GM06990 (cell line): Measurements from ENCODE around the gene FCGR3A.
"Not testable (repeated sequence)": the region's sequence is repeated elsewhere in the genome, so short reads cannot be mapped to it uniquely, and the experiment has no call there.

Source experiments
- DNase-seq: peaks from one replicate; pipeline ENCODE4 v3.0.0-alpha.2; 2011; ENCODE audit not compliant: insufficient read length; ENCODE audit errors: extremely low read depth
- H3K27me3 ChIP-seq: replicated peaks from 2 replicates; pipeline ENCODE4 v1.6.0; 2011; ENCODE audit warnings: low read length; ENCODE audit not compliant: control insufficient read depth, insufficient read depth
- H3K36me3 ChIP-seq: 2 replicates; pipeline ENCODE4 v1.5.1; 2011; ENCODE audit warnings: low read length; ENCODE audit not compliant: control insufficient read depth, insufficient read depth
- H3K4me3 ChIP-seq: replicated peaks from 2 replicates; pipeline ENCODE4 v1.5.1; 2011; ENCODE audit warnings: low read depth, mild to moderate bottlenecking, control low read depth, low read length
- CTCF ChIP-seq: IDR thresholded peaks from 2 replicates; pipeline ENCODE4 v1.5.1; 2011; ENCODE audit warnings: low read length, control low read depth, mild to moderate bottlenecking, inconsistent platforms; ENCODE audit not compliant: insufficient read depth, poor library complexity, severe bottlenecking

FCGR3A gene

GRCh38 chr1:161531986-161532643, 17.5 kb downstream of the FCGR3A start:
- DNase-seq, result no peak
- Histone ChIP-seq H3K36me3 (no peaks in the 10 kb centered on the region), H3K27me3 (no peaks in the 10 kb centered on the region), H3K4me3 (no peak overlapping the region)
- no peak for TF ChIP-seq CTCF

GRCh38 chr1:161530671-161531641, 18.7 kb downstream of the FCGR3A start:
- DNase-seq, result peak; percentile 93
- not testable (repeated sequence) for H3K27me3 ChIP-seq, H3K36me3 ChIP-seq
- peak overlapping the region; percentile 69 for H3K4me3 ChIP-seq

- DNase-seq, result peak; percentile 57
- not testable (repeated sequence) for H3K36me3 ChIP-seq, H3K27me3 ChIP-seq
- H3K4me3 ChIP-seq, result peak overlapping the region; percentile 69
These were observed 19.5 kb downstream of the FCGR3A start for GRCh38 chr1:161530158-161530557.

- peak overlapping the region; percentile 35 for H3K4me3 ChIP-seq
- not testable (repeated sequence) for H3K27me3 ChIP-seq, H3K36me3 ChIP-seq, DNase-seq
These were observed 20.0 kb downstream of the FCGR3A start for GRCh38 chr1:161529463-161530104.

GRCh38 chr1:161528550-161528949, 21.1 kb downstream of the FCGR3A start:
- not testable (repeated sequence) for H3K4me3 ChIP-seq, H3K27me3 ChIP-seq, DNase-seq, H3K36me3 ChIP-seq

- H3K27me3 ChIP-seq, H3K4me3 ChIP-seq: not testable (repeated sequence)
These were observed 23.7 kb downstream of the FCGR3A start for GRCh38 chr1:161525918-161526317.

GRCh38 chr1:161525321-161525720, 24.3 kb downstream of the FCGR3A start:
- not testable (repeated sequence) for H3K4me3 ChIP-seq, DNase-seq, H3K36me3 ChIP-seq, H3K27me3 ChIP-seq

More at GRCh38 chr1:161525918-161526317, 23.7 kb downstream of the FCGR3A start:
- not testable (repeated sequence) for DNase-seq, H3K36me3 ChIP-seq

- H3K36me3 ChIP-seq, DNase-seq, H3K27me3 ChIP-seq: not testable (repeated sequence)
- H3K4me3 ChIP-seq, result peak overlapping the region; percentile 41
These were observed 24.8 kb downstream of the FCGR3A start for GRCh38 chr1:161524742-161525291.

GRCh38 chr1:161523817-161524741, 25.5 kb downstream of the FCGR3A start, which contains the start of gene HSPA6:
TSS of gene HSPA6 (plus strand) at chr1:161524540. CDS start at chr1:161524659, 119 bp downstream.
- peak within 1 kb of the TSS; percentile 73 for H3K4me3 ChIP-seq
- not testable (repeated sequence) for H3K36me3 ChIP-seq, H3K27me3 ChIP-seq
- DNase-seq, result peak; percentile 84

GRCh38 chr1:161523041-161523816, 26.4 kb downstream of the FCGR3A start:
- not testable (repeated sequence) for DNase-seq, H3K4me3 ChIP-seq, H3K27me3 ChIP-seq, H3K36me3 ChIP-seq

- not testable (repeated sequence) for H3K4me3 ChIP-seq, DNase-seq, H3K36me3 ChIP-seq, H3K27me3 ChIP-seq
These were observed 35.7 kb downstream of the FCGR3A start for GRCh38 chr1:161513953-161514352.
